Breast epithelium (tissue), 4 donors: ENCODE results near the gene PBXIP1. TPM values are rescaled to one million over a fixed set of nuclear protein-coding genes. Genes with fewer than 3 reads are reported as not detected.
A peak's percentile ranks its signal among the peaks of the same experiment; 100 is the strongest.

ENCODE experiments used
- DNase-seq, 2 donors: peaks; one replicate each; pipeline ENCODE4 v3.0.0-alpha.2; 2019; ENCODE audit warnings: low spot score in 2 of 2
- H3K27ac ChIP-seq, 2 donors: fragments of 200-600 bp; sonication (generic) in 1 of 2; one replicate each; pipeline ENCODE4 v1.5.1; 2016 to 2019; ENCODE audit warnings: mild to moderate bottlenecking in 1 of 2
- H3K27me3 ChIP-seq, 2 donors: fragments of 200-600 bp; sonication (generic) in 1 of 2; one replicate each; pipeline versions ENCODE4 v1.5.1 to v1.6.0; 2017 to 2019; ENCODE audit warnings: control low read depth in 1 of 2, mild to moderate bottlenecking in 1 of 2
- H3K36me3 ChIP-seq: fragments of 200-600 bp; one replicate; pipeline ENCODE4 v1.5.1; 2019
- H3K4me1 ChIP-seq, 2 donors: fragments of 200-600 bp; sonication (generic); one replicate each; pipeline ENCODE4 v1.5.1; 2016 to 2019; ENCODE audit warnings: control low read depth in 1 of 2
- H3K4me3 ChIP-seq, 3 donors: fragments of 200-600 bp; sonication (generic); 1 replicate in 2 of 3; 2 replicates in 1 of 3; pipeline ENCODE4 v1.5.1; 2016 to 2019; ENCODE audit warnings: mild to moderate bottlenecking in 3 of 3, moderate library complexity in 2 of 3
- H3K9me3 ChIP-seq, 2 donors: fragments of 200-600 bp; sonication (generic) in 1 of 2; one replicate each; pipeline ENCODE4 v1.5.1; 2016 to 2019; ENCODE audit warnings: control low read depth in 1 of 2
- POLR2A ChIP-seq: fragments of 450-650 bp; IDR thresholded peaks from one replicate; pipeline ENCODE4 v1.6.1; 2016; ENCODE audit warnings: antibody characterized with exemption, mild to moderate bottlenecking, moderate library complexity
- POLR2AphosphoS5 ChIP-seq, 3 donors: sonication (generic); formaldehyde crosslinking; IDR thresholded peaks; one replicate each; pipeline ENCODE4 v1.6.1; 2017; ENCODE audit warnings: antibody characterized with exemption in 3 of 3
- intact Hi-C: fragments of 100-400 bp; cut with DNase I; formaldehyde crosslinking; loops from one replicate; pipeline ENCODE4 v1.15.1; 2023; ENCODE audit warnings: low total_unique reads
- total RNA-seq, 3 donors: library from RNA; depleted of rRNA; stranded (reverse); fragments of >200 nt; gene quantifications; one replicate each; pipeline ENCODE4 v1.1.0, GENCODE V29; 2016
- TF ChIP-seq, protein P1 (sequence below), 3 donors: fragments of 450-650 bp; IDR thresholded peaks; one replicate each; pipeline ENCODE4 v1.5.1; 2016 to 2017; ENCODE audit warnings: antibody characterized with exemption in 3 of 3, mild to moderate bottlenecking in 3 of 3, moderate library complexity in 3 of 3

PBXIP1 gene
- total RNA-seq, 3 donors from 2014 or later, result 79.3 to 156 (median 105) TPM

DNA sequence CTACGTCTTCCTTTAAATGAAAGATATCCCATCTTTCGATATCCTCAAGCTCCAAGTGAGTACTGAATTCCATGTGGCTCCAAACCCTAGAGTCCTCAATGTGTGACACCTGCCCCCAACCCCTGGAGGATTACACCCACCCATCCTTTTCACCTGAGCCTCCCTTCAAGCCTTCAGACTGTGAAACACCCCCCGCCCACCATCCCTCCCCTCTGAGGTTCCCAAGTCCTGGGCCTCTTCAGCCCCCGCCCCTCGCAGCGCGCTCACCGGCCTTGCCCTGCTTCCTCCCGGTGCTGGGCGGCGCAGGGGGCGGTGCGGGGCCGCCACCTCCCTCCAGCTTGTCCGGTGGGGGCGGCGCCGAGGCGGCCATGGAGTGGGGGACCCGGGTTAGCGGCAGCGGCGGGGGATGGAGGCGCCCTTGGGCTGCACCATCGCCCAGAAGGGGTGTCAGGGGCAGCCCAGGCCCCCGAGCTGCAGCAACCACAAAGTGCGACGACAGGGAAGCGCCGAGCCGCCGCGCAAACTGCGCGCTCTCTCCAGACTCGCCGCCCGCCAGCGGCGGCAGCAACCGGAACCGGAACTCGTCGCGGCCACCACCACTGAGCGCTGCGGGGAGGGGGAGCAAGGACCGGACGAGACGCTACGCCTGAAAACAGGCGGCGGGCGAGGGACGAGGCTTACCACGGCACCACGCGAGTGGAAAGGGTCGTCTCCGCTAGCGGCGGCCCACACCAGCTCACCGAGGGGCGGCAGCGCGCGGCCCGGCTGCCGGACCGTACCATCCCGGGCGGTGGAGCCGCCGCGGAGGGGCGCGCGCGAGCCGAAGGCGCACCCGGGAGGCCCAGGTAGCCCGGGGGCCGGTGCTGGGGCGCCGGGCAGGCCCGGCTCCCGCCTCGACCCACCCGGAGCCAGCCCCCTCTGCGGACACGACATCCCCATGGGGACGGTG is 5.6 kb upstream of the PBXIP1 start, which contains the start of gene PYGO2:
PYGO2 (minus strand) TSS at position 576 of the 949 bp plus-strand sequence; CDS start at position 370, 206 bp downstream.
- H3K27me3 ChIP-seq, result no peaks in the 10 kb centered on the region
- H3K4me3 ChIP-seq, result peak within 1 kb of the TSS; percentile 87 to 91 (median 90)
- TF ChIP-seq POLR2A, result peak; percentile 32
- TF ChIP-seq, protein P1, sequence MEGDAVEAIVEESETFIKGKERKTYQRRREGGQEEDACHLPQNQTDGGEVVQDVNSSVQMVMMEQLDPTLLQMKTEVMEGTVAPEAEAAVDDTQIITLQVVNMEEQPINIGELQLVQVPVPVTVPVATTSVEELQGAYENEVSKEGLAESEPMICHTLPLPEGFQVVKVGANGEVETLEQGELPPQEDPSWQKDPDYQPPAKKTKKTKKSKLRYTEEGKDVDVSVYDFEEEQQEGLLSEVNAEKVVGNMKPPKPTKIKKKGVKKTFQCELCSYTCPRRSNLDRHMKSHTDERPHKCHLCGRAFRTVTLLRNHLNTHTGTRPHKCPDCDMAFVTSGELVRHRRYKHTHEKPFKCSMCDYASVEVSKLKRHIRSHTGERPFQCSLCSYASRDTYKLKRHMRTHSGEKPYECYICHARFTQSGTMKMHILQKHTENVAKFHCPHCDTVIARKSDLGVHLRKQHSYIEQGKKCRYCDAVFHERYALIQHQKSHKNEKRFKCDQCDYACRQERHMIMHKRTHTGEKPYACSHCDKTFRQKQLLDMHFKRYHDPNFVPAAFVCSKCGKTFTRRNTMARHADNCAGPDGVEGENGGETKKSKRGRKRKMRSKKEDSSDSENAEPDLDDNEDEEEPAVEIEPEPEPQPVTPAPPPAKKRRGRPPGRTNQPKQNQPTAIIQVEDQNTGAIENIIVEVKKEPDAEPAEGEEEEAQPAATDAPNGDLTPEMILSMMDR (IDR thresholded peaks at IDR 0.05), result peak in 1 of 3 donors; percentile 66
- peak; percentile 86 to 89 (median 86) for TF ChIP-seq POLR2AphosphoS5 (IDR thresholded peaks at IDR 0.05)
- peak within 1 kb of the TSS; percentile 97 to 100 for H3K27ac ChIP-seq
- peaks cover 0 to 18% of the 10 kb centered on the region in 2 donors for H3K4me1 ChIP-seq
- peak; percentile 70 to 78 for DNase-seq
- H3K9me3 ChIP-seq, result no peaks in the 10 kb centered on the region
- no peaks in the 10 kb centered on the region for H3K36me3 ChIP-seq
- intact Hi-C loops, result loop anchor here (1.0 to 10.0 kb wide), 2 partner anchors 38 to 723 kb away; partner anchors contain the start of genes DAP3 and YY1AP1

DNA sequence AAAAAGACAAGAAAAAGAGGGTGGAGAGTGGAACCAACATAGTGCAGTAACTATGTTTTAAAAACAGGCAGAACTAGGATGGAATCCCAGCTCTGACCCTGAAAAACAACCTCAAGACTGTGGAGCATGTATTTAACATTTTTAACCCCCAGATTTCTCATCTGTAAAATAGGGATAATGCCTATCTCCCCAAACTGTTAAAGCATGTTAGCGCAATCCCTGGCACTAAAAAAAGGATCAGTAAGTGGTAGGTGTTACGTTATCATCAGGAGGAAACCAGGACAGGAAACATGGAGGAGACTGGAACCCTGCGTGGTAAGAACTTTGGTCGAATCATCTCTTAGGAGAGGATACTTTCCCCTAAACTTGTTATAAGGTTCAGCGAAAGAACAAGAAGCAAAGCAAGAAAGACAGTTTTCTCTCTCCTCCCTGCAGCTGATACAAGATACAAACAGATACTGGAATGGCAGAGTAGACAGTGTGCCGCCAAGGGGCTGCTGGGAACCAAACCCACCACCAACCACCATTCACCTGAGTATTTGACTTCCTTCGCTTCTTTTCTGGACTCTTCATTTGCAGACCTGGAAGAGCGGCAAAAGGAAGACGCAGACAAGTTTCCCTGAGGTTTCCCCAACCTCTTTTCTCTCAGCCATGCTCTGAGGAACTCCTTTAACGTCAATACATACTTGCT is 4.7 kb upstream of the PBXIP1 start:
- H3K9me3 ChIP-seq, result no peaks in the 10 kb centered on the region
- DNase-seq, result no peak
- no peaks in the 10 kb centered on the region for H3K27me3 ChIP-seq
- H3K36me3 ChIP-seq, result no peaks in the 10 kb centered on the region
- intact Hi-C loops, result loop anchor here (1.0 to 10.0 kb wide), 2 partner anchors 39 to 724 kb away; partner anchors contain the start of genes DAP3 and YY1AP1
- H3K4me3 ChIP-seq, result peak overlapping the region; percentile 87 to 91 (median 90)
- no peak for TF ChIP-seq POLR2A
- TF ChIP-seq, protein P1 (IDR thresholded peaks at IDR 0.05), result no peak
- no peak for TF ChIP-seq POLR2AphosphoS5 (IDR thresholded peaks at IDR 0.05)
- H3K27ac ChIP-seq, result peak overlapping the region; percentile 97 to 100
- peaks cover 0 to 18% of the 10 kb centered on the region in 2 donors for H3K4me1 ChIP-seq

DNA sequence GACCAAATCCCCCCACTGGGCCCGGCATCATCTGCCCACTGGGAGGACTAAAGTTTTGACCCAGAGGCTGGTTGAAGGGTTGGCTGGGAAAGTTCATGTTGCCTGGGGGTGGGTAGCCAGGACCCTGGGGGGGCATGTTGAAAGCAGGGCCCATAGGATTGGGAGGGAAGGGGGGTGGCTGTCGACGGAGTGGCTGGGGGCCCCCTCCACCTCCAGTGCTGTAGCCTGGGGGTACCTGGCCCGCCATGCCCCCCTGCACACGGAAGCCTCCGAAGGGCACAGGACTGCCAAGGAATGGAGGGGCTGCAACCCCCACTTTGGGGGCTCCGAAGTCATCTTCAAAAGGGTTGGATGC is 3.5 kb upstream of the PBXIP1 start:
- H3K4me3 ChIP-seq, result no peak overlapping the region
- H3K4me1 ChIP-seq, result peaks cover 0 to 29% of the 10 kb centered on the region in 2 donors
- no peaks in the 10 kb centered on the region for H3K27me3 ChIP-seq
- intact Hi-C loops, result loop anchor here (10.0 kb wide), 1 partner anchor 105 kb away; the partner anchor contains the start of gene EFNA4
- DNase-seq, result no peak
- no peaks in the 10 kb centered on the region for H3K9me3 ChIP-seq
- peak overlapping the region in 1 of 2 donors; percentile 9 for H3K27ac ChIP-seq
- TF ChIP-seq, protein P1 (IDR thresholded peaks at IDR 0.05), result no peak
- TF ChIP-seq POLR2A (no peak), POLR2AphosphoS5 (IDR thresholded peaks at IDR 0.05) (no peak)
- no peaks in the 10 kb centered on the region for H3K36me3 ChIP-seq

DNA sequence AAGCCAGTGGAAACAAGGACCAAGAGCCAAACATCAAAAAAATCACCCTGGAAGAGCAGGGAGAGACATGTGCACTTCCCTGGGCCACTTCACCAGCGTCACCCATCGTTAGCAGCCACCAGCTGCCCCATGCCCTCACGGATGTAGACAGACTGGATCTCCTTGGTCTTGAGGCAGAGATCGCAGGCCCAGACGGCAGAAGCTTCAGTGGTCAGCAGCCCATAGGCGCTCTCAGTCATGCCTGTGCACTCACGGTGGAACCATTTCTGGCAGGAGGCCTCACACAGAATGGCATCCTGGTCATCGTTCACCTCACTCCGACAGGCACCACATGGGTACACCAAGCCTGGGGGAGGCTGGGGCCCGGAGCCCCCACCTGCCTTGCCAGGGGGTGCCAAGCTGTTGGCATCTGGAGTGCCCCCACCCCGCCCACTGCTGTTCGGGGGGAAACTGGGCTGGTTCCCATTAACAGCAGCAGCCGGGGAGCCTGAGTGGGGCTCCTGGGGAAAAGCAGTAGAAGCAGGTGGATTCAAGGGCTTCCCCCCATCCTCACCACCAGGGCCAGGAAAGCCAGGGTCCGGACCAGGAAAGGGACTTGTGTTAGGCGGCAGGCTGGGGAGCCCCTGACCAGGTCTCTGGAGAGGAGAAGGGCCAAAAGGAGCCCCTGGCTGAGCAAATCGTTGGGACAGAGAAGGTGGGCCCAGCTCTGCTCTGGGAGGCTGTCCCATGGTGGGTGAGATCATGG is 3.0 kb upstream of the PBXIP1 start:
- Histone ChIP-seq H3K4me1 (peaks cover 0 to 33% of the 10 kb centered on the region in 2 donors), H3K36me3 (no peaks in the 10 kb centered on the region), H3K27me3 (no peaks in the 10 kb centered on the region), H3K9me3 (no peaks in the 10 kb centered on the region), H3K27ac (peak overlapping the region in 1 of 2 donors; percentile 9), H3K4me3 (no peak overlapping the region)
- DNase-seq, result no peak
- intact Hi-C loops, result loop anchor here (10.0 kb wide), 1 partner anchor 106 kb away; the partner anchor contains the start of gene EFNA4
- TF ChIP-seq POLR2A, result no peak
- TF ChIP-seq, protein P1 (IDR thresholded peaks at IDR 0.05), result no peak
